ENCODE measurements around the gene FOXE3. TPM values are rescaled to one million over a fixed set of nuclear protein-coding genes. Genes with fewer than 3 reads are reported as not detected.

FOXE3 gene
- total RNA-seq, 4 donors from 2014 or later, result not detected

DNA sequence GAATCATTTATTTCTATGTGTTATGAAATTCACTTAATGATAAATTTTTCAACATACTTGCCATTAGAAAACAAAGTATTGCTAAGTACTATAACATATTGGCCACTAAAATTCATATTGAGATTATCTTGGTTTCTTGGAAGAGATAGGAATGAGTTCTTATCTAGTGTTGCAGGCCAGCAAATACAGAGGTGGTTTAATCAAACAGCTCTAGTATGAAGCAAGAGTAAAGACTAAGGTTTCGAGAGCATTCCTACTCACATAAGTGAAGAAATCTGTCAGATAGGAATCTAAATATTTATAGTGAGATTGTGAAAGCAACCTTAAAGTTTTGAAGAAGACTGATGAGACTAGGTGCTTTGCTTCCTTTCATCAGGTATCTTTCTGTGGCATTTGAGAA, 37.9 kb upstream of the FOXE3 start:
- Histone ChIP-seq H3K27ac (no peak overlapping the region), H3K4me1 (no peaks in the 10 kb centered on the region), H3K27me3 (no peaks in the 10 kb centered on the region), H3K4me3 (no peak overlapping the region), H3K36me3 (peaks cover 9 to 55% of the 10 kb centered on the region in 2 donors), H3K9me3 (no peaks in the 10 kb centered on the region)
- no peak for TF ChIP-seq POLR2A (IDR thresholded peaks at IDR 0.05)
- TF ChIP-seq, protein P1, sequence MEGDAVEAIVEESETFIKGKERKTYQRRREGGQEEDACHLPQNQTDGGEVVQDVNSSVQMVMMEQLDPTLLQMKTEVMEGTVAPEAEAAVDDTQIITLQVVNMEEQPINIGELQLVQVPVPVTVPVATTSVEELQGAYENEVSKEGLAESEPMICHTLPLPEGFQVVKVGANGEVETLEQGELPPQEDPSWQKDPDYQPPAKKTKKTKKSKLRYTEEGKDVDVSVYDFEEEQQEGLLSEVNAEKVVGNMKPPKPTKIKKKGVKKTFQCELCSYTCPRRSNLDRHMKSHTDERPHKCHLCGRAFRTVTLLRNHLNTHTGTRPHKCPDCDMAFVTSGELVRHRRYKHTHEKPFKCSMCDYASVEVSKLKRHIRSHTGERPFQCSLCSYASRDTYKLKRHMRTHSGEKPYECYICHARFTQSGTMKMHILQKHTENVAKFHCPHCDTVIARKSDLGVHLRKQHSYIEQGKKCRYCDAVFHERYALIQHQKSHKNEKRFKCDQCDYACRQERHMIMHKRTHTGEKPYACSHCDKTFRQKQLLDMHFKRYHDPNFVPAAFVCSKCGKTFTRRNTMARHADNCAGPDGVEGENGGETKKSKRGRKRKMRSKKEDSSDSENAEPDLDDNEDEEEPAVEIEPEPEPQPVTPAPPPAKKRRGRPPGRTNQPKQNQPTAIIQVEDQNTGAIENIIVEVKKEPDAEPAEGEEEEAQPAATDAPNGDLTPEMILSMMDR (IDR thresholded peaks at IDR 0.05 in 4 of 5, conservative IDR thresholded peaks at IDR 0.05 in 1 of 5), result no peak
- in situ Hi-C loops (cut with MboI; ENCODE audit: low sequenced_read_pairs in 4 of 4) (no loop called here), intact Hi-C loops (cut with DNase I; ENCODE audit: low total_unique reads) (no loop called here)
- DNase-seq (no peak), ATAC-seq (no peak)

- Histone ChIP-seq H3K4me1 (no peaks in the 10 kb centered on the region), H3K9me3 (no peaks in the 10 kb centered on the region), H3K27me3 (no peaks in the 10 kb centered on the region), H3K4me3 (no peak overlapping the region), H3K36me3 (peaks cover 3 to 30% of the 10 kb centered on the region in 2 donors), H3K27ac (no peak overlapping the region)
- DNase-seq (no peak), ATAC-seq (no peak)
- intact Hi-C loops (cut with DNase I; ENCODE audit: low total_unique reads) (no loop called here), in situ Hi-C loops (cut with MboI; ENCODE audit: low sequenced_read_pairs in 4 of 4) (no loop called here)
- TF ChIP-seq POLR2A (IDR thresholded peaks at IDR 0.05), result no peak
- TF ChIP-seq, protein P1 (IDR thresholded peaks at IDR 0.05 in 4 of 5, conservative IDR thresholded peaks at IDR 0.05 in 1 of 5), result no peak
These were observed 35.4 kb upstream of the FOXE3 start for GRCh38 chr1:47380699-47381098.

DNA sequence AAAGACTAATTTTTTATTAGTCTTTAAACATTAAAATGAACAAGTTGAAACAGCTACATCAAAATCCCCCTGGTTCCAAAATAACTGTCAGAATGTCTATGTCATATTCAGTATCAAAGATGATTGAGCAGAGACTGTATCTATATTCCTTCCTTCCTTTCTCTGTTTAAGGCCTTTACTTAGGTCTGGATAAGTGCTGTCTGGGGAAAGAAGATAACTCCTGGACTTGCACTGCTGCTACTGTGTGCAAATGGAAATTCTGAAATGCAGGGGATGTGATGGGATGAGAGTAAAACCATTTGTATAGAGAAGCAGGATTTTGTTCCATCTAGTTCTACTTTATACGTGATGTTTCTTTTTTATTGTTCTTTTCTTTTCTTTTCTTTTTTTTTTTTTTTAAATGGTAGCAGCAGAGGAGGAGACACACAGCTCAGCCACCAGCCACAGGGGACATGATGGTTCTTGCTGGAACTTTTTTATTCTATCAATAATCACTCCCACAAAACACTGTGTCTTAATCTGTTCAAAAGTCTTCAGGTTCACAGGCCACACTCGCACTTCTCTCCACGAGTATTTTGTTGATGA, 33.6 kb upstream of the FOXE3 start:
- Histone ChIP-seq H3K4me3 (no peak overlapping the region), H3K4me1 (no peaks in the 10 kb centered on the region), H3K36me3 (peaks cover 0 to 18% of the 10 kb centered on the region in 2 donors), H3K27me3 (no peaks in the 10 kb centered on the region), H3K9me3 (no peaks in the 10 kb centered on the region), H3K27ac (no peak overlapping the region)
- in situ Hi-C loops (cut with MboI; ENCODE audit: low sequenced_read_pairs in 4 of 4) (no loop called here), intact Hi-C loops (cut with DNase I; ENCODE audit: low total_unique reads) (no loop called here)
- TF ChIP-seq POLR2A (IDR thresholded peaks at IDR 0.05), result no peak
- TF ChIP-seq, protein P1 (IDR thresholded peaks at IDR 0.05 in 4 of 5, conservative IDR thresholded peaks at IDR 0.05 in 1 of 5), result no peak
- DNase-seq (no peak), ATAC-seq (no peak)

DNA sequence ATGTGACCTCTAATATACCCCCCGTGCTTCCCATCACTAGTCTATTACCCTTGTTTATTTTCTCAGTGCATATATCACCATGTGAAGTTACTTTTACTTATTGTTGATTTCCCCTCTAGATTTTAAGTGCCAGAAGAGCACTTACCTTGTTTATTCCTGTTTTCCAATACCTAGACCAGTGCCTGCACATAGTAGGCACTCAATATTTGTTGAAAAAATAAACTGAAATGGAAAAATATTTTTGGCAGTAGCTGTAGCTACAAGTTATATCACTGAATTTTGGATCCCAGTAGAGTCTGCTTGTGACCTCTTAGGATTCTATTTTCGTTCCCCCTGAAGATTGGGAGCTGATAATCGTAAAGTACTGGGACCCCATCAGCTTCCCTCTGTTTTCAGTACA, 32.0 kb upstream of the FOXE3 start:
- no peak for ATAC-seq
- intact Hi-C loops (cut with DNase I; ENCODE audit: low total_unique reads), result no loop called here

More for the DNA sequence above, 32.0 kb upstream of the FOXE3 start:
- no peak overlapping the region for H3K27ac ChIP-seq
- H3K36me3 ChIP-seq, result peaks cover 0 to 18% of the 10 kb centered on the region in 2 donors
- H3K27me3 ChIP-seq, result no peaks in the 10 kb centered on the region
- TF ChIP-seq, protein P1 (IDR thresholded peaks at IDR 0.05 in 4 of 5, conservative IDR thresholded peaks at IDR 0.05 in 1 of 5), result no peak
- TF ChIP-seq POLR2A (IDR thresholded peaks at IDR 0.05), result no peak
- no peak overlapping the region for H3K4me3 ChIP-seq
- H3K9me3 ChIP-seq, result no peaks in the 10 kb centered on the region
- in situ Hi-C loops (cut with MboI; ENCODE audit: low sequenced_read_pairs in 4 of 4), result no loop called here
- no peak for DNase-seq
- H3K4me1 ChIP-seq, result peaks cover 0 to 4% of the 10 kb centered on the region in 2 donors

Measured in gastrocnemius medialis (tissue), 4 donors.